Measurements from ENCODE around the gene SLC35E4.
"Not testable (repeated sequence)": the region's sequence is repeated elsewhere in the genome, so short reads cannot be mapped to it uniquely, and the experiment has no call there.

GRCh38 chr22:30676565-30676964 is 41.0 kb downstream of the SLC35E4 start:
- TF ChIP-seq POLR2A, CTCF (IDR thresholded peaks at IDR 0.05): not testable (repeated sequence)

Data from adrenal gland (tissue), 5 donors.